Measurements from ENCODE around the gene CLRN2.

- TF ChIP-seq TAF1 (IDR thresholded peaks at IDR 0.05; ENCODE audit: borderline replicate concordance, insufficient read depth, low read length) = no peak
- no peak for TF ChIP-seq REST (IDR thresholded peaks at IDR 0.05; ENCODE audit: insufficient read depth in 1 of 2, low read depth in 2 of 2, low read length in 2 of 2)
- TF ChIP-seq SIN3A (IDR thresholded peaks at IDR 0.05; ENCODE audit: borderline replicate concordance, insufficient read depth, low read length) = no peak
Measured at GRCh38 chr4:17490575-17491059, 24.3 kb upstream of the CLRN2 start.

Measured in PFSK-1 (cell line).